Measurements from ENCODE around the gene DPM3. TPM values are rescaled to one million over a fixed set of nuclear protein-coding genes. Genes with fewer than 3 reads are reported as not detected.

The DPM3 gene
- total and polyA plus RNA-seq, 9 of the 15 experiments (the other 6 are each of a cell fraction or from before 2014, with no cell fraction given): 3.7 to 120 (median 36.4) TPM

DNA sequence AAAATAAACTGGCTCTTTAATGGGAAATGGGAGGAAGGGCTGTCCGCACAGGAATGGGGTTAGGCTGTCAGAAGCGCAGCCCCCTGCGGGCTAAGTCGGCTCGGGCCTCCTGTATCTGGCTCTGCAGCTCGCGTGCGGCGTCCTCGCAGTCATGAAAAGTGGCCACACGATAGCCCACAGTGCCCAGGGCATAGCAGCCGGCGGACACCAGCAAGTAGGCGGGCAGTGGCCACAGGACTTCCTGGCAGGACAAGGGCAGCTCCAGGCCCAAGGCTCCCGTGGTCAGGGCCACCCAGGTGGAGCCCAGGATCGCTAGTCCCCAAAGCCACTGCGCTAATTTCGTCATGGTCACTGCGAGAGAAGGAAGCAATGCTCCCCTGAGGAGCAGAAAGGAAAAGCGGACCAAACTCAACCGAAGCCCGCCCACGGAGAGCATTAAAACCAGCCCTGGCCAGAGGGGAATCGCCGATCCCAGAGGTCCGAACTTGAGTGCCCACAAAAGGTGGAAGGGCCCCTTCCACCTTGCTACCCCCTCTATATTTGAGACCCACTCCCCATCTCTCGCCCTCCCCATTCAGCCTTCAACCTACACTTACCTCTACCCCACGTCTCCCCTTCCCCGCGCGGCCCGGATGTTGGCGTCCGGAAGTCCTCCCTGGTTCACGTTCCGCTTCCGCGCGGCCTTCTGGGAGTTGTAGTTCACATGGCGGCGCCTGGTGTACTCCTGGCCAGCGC, at the start of gene DPM3 (continued):
- TF ChIP-seq, protein P1, sequence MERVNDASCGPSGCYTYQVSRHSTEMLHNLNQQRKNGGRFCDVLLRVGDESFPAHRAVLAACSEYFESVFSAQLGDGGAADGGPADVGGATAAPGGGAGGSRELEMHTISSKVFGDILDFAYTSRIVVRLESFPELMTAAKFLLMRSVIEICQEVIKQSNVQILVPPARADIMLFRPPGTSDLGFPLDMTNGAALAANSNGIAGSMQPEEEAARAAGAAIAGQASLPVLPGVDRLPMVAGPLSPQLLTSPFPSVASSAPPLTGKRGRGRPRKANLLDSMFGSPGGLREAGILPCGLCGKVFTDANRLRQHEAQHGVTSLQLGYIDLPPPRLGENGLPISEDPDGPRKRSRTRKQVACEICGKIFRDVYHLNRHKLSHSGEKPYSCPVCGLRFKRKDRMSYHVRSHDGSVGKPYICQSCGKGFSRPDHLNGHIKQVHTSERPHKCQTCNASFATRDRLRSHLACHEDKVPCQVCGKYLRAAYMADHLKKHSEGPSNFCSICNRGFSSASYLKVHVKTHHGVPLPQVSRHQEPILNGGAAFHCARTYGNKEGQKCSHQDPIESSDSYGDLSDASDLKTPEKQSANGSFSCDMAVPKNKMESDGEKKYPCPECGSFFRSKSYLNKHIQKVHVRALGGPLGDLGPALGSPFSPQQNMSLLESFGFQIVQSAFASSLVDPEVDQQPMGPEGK (CRISPR knock-in tag; IDR thresholded peaks at IDR 0.05; ENCODE audit: borderline replicate concordance): 0 out of 2 replicates have a peak, but pooled peaks have one; percentile 74
- no peak for TF ChIP-seq ZNF212 (CRISPR knock-in tag; IDR thresholded peaks at IDR 0.05)
- TF ChIP-seq, protein P2, sequence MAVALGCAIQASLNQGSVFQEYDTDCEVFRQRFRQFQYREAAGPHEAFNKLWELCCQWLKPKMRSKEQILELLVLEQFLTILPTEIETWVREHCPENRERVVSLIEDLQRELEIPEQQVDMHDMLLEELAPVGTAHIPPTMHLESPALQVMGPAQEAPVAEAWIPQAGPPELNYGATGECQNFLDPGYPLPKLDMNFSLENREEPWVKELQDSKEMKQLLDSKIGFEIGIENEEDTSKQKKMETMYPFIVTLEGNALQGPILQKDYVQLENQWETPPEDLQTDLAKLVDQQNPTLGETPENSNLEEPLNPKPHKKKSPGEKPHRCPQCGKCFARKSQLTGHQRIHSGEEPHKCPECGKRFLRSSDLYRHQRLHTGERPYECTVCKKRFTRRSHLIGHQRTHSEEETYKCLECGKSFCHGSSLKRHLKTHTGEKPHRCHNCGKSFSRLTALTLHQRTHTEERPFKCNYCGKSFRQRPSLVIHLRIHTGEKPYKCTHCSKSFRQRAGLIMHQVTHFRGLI (CRISPR knock-in tag; IDR thresholded peaks at IDR 0.05): no peak
- TF ChIP-seq XRCC3 (IDR thresholded peaks at IDR 0.05): no peak
- TF ChIP-seq RFX5 (IDR thresholded peaks at IDR 0.05; ENCODE audit: low read depth, low read length): no peak
- TF ChIP-seq, protein P3, sequence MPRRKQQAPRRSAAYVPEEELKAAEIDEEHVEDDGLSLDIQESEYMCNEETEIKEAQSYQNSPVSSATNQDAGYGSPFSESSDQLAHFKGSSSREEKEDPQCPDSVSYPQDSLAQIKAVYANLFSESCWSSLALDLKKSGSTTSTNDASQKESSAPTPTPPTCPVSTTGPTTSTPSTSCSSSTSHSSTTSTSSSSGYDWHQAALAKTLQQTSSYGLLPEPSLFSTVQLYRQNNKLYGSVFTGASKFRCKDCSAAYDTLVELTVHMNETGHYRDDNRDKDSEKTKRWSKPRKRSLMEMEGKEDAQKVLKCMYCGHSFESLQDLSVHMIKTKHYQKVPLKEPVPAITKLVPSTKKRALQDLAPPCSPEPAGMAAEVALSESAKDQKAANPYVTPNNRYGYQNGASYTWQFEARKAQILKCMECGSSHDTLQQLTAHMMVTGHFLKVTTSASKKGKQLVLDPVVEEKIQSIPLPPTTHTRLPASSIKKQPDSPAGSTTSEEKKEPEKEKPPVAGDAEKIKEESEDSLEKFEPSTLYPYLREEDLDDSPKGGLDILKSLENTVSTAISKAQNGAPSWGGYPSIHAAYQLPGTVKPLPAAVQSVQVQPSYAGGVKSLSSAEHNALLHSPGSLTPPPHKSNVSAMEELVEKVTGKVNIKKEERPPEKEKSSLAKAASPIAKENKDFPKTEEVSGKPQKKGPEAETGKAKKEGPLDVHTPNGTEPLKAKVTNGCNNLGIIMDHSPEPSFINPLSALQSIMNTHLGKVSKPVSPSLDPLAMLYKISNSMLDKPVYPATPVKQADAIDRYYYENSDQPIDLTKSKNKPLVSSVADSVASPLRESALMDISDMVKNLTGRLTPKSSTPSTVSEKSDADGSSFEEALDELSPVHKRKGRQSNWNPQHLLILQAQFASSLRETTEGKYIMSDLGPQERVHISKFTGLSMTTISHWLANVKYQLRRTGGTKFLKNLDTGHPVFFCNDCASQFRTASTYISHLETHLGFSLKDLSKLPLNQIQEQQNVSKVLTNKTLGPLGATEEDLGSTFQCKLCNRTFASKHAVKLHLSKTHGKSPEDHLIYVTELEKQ (CRISPR knock-in tag; IDR thresholded peaks at IDR 0.05): no peak
- no peak for TF ChIP-seq RBM34 (IDR thresholded peaks at IDR 0.05; ENCODE audit: borderline replicate concordance, insufficient read depth, low read length)
- TF ChIP-seq, protein P4, sequence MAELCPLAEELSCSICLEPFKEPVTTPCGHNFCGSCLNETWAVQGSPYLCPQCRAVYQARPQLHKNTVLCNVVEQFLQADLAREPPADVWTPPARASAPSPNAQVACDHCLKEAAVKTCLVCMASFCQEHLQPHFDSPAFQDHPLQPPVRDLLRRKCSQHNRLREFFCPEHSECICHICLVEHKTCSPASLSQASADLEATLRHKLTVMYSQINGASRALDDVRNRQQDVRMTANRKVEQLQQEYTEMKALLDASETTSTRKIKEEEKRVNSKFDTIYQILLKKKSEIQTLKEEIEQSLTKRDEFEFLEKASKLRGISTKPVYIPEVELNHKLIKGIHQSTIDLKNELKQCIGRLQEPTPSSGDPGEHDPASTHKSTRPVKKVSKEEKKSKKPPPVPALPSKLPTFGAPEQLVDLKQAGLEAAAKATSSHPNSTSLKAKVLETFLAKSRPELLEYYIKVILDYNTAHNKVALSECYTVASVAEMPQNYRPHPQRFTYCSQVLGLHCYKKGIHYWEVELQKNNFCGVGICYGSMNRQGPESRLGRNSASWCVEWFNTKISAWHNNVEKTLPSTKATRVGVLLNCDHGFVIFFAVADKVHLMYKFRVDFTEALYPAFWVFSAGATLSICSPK (IDR thresholded peaks at IDR 0.05; ENCODE audit: borderline replicate concordance): peak; percentile 82; the same call in 1 of the 2 replicates
- TF ChIP-seq MTA2 (IDR thresholded peaks at IDR 0.05; ENCODE audit: low read depth): no peak
- TF ChIP-seq, protein P5, sequence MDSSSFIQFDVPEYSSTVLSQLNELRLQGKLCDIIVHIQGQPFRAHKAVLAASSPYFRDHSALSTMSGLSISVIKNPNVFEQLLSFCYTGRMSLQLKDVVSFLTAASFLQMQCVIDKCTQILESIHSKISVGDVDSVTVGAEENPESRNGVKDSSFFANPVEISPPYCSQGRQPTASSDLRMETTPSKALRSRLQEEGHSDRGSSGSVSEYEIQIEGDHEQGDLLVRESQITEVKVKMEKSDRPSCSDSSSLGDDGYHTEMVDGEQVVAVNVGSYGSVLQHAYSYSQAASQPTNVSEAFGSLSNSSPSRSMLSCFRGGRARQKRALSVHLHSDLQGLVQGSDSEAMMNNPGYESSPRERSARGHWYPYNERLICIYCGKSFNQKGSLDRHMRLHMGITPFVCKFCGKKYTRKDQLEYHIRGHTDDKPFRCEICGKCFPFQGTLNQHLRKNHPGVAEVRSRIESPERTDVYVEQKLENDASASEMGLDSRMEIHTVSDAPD (CRISPR knock-in tag; IDR thresholded peaks at IDR 0.05): no peak
- peak; percentile 64; the same call in 1 of the 2 replicates for TF ChIP-seq FOXP1 (CRISPR knock-in tag; IDR thresholded peaks at IDR 0.05)
- no peak for TF ChIP-seq ZNF24 (IDR thresholded peaks at IDR 0.05)
- no peak for TF ChIP-seq HMG20B (CRISPR knock-in tag; IDR thresholded peaks at IDR 0.05)
- no peak for TF ChIP-seq KLF1 (tag; IDR thresholded peaks at IDR 0.05)
- TF ChIP-seq, protein P6, sequence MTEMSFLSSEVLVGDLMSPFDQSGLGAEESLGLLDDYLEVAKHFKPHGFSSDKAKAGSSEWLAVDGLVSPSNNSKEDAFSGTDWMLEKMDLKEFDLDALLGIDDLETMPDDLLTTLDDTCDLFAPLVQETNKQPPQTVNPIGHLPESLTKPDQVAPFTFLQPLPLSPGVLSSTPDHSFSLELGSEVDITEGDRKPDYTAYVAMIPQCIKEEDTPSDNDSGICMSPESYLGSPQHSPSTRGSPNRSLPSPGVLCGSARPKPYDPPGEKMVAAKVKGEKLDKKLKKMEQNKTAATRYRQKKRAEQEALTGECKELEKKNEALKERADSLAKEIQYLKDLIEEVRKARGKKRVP (CRISPR knock-in tag; IDR thresholded peaks at IDR 0.05): no peak
- 0 out of 2 replicates have a peak, but pooled peaks have one; percentile 13 for TF ChIP-seq TCF3 (CRISPR knock-in tag; IDR thresholded peaks at IDR 0.05)
- TF ChIP-seq ZNF354B (CRISPR knock-in tag; IDR thresholded peaks at IDR 0.05): no peak

All from K562 (cell line).